Heart left ventricle (tissue), 16 donors: ENCODE data around the gene IBTK. TPM values are rescaled to one million over a fixed set of nuclear protein-coding genes. Genes with fewer than 3 reads are reported as not detected.

Source experiments
- ATAC-seq, 4 donors: fragments of 200-7000 bp; cut with Tn5 transposase; one replicate each; pipeline ENCODE4 v1.9.1; 2020 to 2022; ENCODE audit warnings: moderate library complexity in 4 of 4, mild to moderate bottlenecking in 3 of 4, moderate number of reproducible peaks in 1 of 4
- DNase-seq, 5 donors: peaks; one replicate each; pipeline ENCODE4 v3.0.0-alpha.2; 2020
- H3K27ac ChIP-seq, 12 donors: fragments of 200-600 bp; sonication (generic) in 4 of 12; one replicate each; pipeline versions ENCODE4 v1.5.0 to v1.8.0; 2016 to 2022; ENCODE audit warnings: mild to moderate bottlenecking in 2 of 12
- H3K27me3 ChIP-seq, 9 donors: fragments of 200-600 bp; sonication (generic) in 2 of 9; one replicate each; pipeline versions ENCODE4 v1.5.1 to v1.8.0; 2016 to 2022; ENCODE audit warnings: mild to moderate bottlenecking in 3 of 9
- H3K36me3 ChIP-seq, 9 donors: fragments of 200-600 bp; sonication (generic) in 2 of 9; one replicate each; pipeline versions ENCODE4 v1.5.0 to v1.8.0; 2018 to 2022; ENCODE audit warnings: mild to moderate bottlenecking in 2 of 9
- H3K4me1 ChIP-seq, 12 donors: fragments of 200-600 bp; sonication (generic) in 4 of 12; one replicate each; pipeline versions ENCODE4 v1.5.0 to v1.8.0; 2016 to 2022; ENCODE audit warnings: mild to moderate bottlenecking in 3 of 12
- H3K4me3 ChIP-seq, 12 donors: fragments of 200-600 bp; sonication (generic) in 4 of 12; one replicate each; pipeline versions ENCODE4 v1.5.0 to v1.8.0; 2017 to 2022; ENCODE audit warnings: mild to moderate bottlenecking in 9 of 12, moderate library complexity in 4 of 12
- H3K9me3 ChIP-seq, 12 donors: fragments of 200-600 bp; sonication (generic) in 4 of 12; one replicate each; pipeline versions ENCODE4 v1.5.0 to v1.8.0; 2016 to 2022; ENCODE audit warnings: mild to moderate bottlenecking in 1 of 12
- POLR2A ChIP-seq, 2 donors: fragments of 450-650 bp; IDR thresholded peaks; one replicate each; pipeline ENCODE4 v1.6.1; 2017; ENCODE audit warnings: antibody characterized with exemption in 2 of 2, mild to moderate bottlenecking in 2 of 2, moderate library complexity in 2 of 2
- WGBS, 4 donors: extraction: QIAGEN DNeasy Blood & Tissue Kit in 2 of 4; methylation state at CpG; one replicate each; pipeline versions ENCODE4 v1.1.5 to v1.1.7; 2013 to 2018; 5-methylcytosine and 5-hydroxymethylcytosine counted together
- intact Hi-C, 10 donors: fragments of 100-400 bp; cut with DNase I; formaldehyde crosslinking; loops; one replicate each; pipeline versions ENCODE4 v1.11.1 to v1.14.2; 2022
- polyA plus RNA-seq, 2 donors: library from polyadenylated mRNA; stranded (reverse); fragments of 200-250 nt; gene quantifications; one replicate each; pipeline ENCODE4 v1.2.3, GENCODE V29; 2013
- total RNA-seq, 9 donors: library from RNA; depleted of rRNA in 2 of 9; stranded (reverse); fragments of >200 nt in 2 of 9; fragmentation: NEBNext Ultra II Directional in 3 of 9; extraction: Animal tissue kit (Norgen Biotek cat#: 25700) in 3 of 9; gene quantifications; one replicate each; pipeline versions ENCODE4 v1.1.0 to v1.2.4, GENCODE V29; 2016 to 2023
- TF ChIP-seq, protein P1 (sequence below), 12 donors: fragments of 200-600 bp; sonication (generic) in 4 of 12; IDR thresholded peaks; one replicate each; pipeline versions ENCODE4 v1.5.0 to v1.8.0; 2018 to 2022; ENCODE audit warnings: antibody characterized with exemption in 12 of 12, mild to moderate bottlenecking in 5 of 12
- donor health status: ischemic (EF 13 %, LVEDD 7.1; RV severe dilation, severe dysfunction).
- donor health status: healthy with polysubstance abuse.
- donor health status: DM: no; HTN: yes; CAD: no.
- donor health status: DM: no; HTN: no; CAD: no.
- donor health status: ischemic (EF 25% LVEDD 6.9; RV normal size, moderate dysfunction).
- donor health status: ischemic (EF 25% LVEDD 5.7; RV mildly dilated, moderate dysfunction).
- donor health status: healthy.
- donor health status: DM: yes; HTN: yes; CAD: no.
- donor health status: ischemic (EF 35%, LVEDD 5.7; RV mildly dilated, moderate dysfunction).
- donor health status: nonischemic (EF 11% LVEDD 7.7; RV severe dilation, severe dysfunction).
- donor health status: DM: yes; HTN: yes; CAD: no.
- donor health status: PGD.
- donor health status: ischemic (EF 29% LVEDD 5.4; RV normal size, mild dysfunction).
- donor health status: nonischemic (EF 23%, LVEDD 6.1; RV moderate dilation, normal function).

The IBTK gene
- total and polyA plus RNA-seq, 11 donors, result 19.4 to 39.2 (median 28.7) TPM

DNA sequence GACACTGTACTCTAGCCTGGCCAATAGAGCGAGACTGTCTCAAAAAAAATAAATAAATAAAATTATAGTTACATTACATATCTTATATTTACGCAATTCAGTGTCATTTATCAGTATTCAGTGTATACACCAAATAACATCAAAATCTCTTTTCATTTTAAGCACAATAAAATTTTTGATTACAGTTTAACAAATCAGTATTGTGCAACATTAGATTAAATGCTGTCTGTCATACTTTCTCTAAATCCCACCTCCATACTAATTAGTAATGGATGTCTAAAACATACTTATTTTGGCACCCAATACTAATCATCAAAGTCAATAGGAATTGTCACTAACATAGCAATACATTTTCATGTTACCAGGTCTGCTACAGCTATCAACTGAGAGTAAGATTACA is 27.4 kb downstream of the IBTK start:
- H3K4me3 ChIP-seq, result no peak overlapping the region
- no peaks in the 10 kb centered on the region for H3K9me3 ChIP-seq
- H3K36me3 ChIP-seq, result peaks cover 3 to 98% (median 94%) of the 10 kb centered on the region in 9 donors
- H3K27ac ChIP-seq, result no peak overlapping the region
- H3K4me1 ChIP-seq, result peaks cover 0 to 4% (median 0%) of the 10 kb centered on the region in 12 donors
- WGBS, 4 donors, result 98 to 99% (median 98%) methylated on average over 2 of the region's 2 CpGs
- DNase-seq, result no peak
- intact Hi-C loops, result no loop called here
- TF ChIP-seq POLR2A (IDR thresholded peaks at IDR 0.05), result no peak
- TF ChIP-seq, protein P1, sequence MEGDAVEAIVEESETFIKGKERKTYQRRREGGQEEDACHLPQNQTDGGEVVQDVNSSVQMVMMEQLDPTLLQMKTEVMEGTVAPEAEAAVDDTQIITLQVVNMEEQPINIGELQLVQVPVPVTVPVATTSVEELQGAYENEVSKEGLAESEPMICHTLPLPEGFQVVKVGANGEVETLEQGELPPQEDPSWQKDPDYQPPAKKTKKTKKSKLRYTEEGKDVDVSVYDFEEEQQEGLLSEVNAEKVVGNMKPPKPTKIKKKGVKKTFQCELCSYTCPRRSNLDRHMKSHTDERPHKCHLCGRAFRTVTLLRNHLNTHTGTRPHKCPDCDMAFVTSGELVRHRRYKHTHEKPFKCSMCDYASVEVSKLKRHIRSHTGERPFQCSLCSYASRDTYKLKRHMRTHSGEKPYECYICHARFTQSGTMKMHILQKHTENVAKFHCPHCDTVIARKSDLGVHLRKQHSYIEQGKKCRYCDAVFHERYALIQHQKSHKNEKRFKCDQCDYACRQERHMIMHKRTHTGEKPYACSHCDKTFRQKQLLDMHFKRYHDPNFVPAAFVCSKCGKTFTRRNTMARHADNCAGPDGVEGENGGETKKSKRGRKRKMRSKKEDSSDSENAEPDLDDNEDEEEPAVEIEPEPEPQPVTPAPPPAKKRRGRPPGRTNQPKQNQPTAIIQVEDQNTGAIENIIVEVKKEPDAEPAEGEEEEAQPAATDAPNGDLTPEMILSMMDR (IDR thresholded peaks at IDR 0.05), result no peak
- no peak for ATAC-seq
- H3K27me3 ChIP-seq, result no peaks in the 10 kb centered on the region

DNA sequence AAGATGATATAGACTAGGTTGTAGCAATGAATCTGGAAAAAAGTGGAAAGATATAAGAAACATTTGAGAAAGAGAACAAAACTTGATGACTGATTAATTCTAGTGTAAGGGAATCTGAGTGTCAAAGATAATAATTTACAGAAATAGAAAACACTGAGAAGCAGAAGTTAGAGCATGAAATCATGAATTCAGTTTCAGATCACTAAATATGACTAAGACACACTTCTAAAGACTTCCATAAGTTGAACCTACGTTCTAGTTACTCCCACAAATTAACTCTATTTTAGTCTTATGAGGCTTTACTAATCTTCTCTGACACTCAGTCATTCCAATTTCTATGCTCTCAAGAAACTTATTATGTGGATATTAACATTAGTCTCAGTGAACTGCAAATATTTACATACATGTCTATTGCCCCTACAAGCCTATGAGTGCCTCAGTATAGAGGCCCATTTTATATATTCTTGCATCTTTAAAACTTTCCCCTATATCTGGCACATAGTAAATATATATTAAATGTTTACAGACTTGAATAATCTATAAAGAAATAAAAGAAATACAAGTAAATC is 30.4 kb downstream of the IBTK start:
- Histone ChIP-seq H3K4me3 (no peak overlapping the region), H3K4me1 (peaks cover 0 to 4% (median 0%) of the 10 kb centered on the region in 12 donors), H3K36me3 (peaks cover 3 to 98% (median 92%) of the 10 kb centered on the region in 9 donors), H3K27me3 (no peaks in the 10 kb centered on the region), H3K9me3 (no peaks in the 10 kb centered on the region), H3K27ac (peak overlapping the region in 1 of 12 donors; percentile 27)
- 61 to 75% (median 69%) methylated on average over 1 of the region's 1 CpG for WGBS, 4 donors
- ATAC-seq (no peak), DNase-seq (no peak)
- TF ChIP-seq, protein P1 (IDR thresholded peaks at IDR 0.05), result no peak
- no peak for TF ChIP-seq POLR2A (IDR thresholded peaks at IDR 0.05)
- intact Hi-C loops, result no loop called here

- WGBS, 4 donors, result 54 to 63% (median 58%) methylated on average over 2 of the region's 2 CpGs
- peaks cover 3 to 98% (median 92%) of the 10 kb centered on the region in 9 donors for H3K36me3 ChIP-seq
- no peak for DNase-seq
- intact Hi-C loops, result no loop called here
- no peaks in the 10 kb centered on the region for H3K9me3 ChIP-seq
- peak overlapping the region in 1 of 12 donors; percentile 27 for H3K27ac ChIP-seq
- peaks cover 0 to 4% (median 0%) of the 10 kb centered on the region in 12 donors for H3K4me1 ChIP-seq
- no peaks in the 10 kb centered on the region for H3K27me3 ChIP-seq
- no peak for ATAC-seq
- no peak for TF ChIP-seq POLR2A (IDR thresholded peaks at IDR 0.05)
- TF ChIP-seq, protein P1 (IDR thresholded peaks at IDR 0.05), result no peak
- H3K4me3 ChIP-seq, result no peak overlapping the region
Measured at GRCh38 chr6:82216549-82216948, 31.0 kb downstream of the IBTK start.

GRCh38 chr6:82211326-82211725 is 36.2 kb downstream of the IBTK start:
- TF ChIP-seq, protein P1 (IDR thresholded peaks at IDR 0.05), result no peak
- WGBS, 4 donors, result 92 to 99% (median 96%) methylated on average over 2 of the region's 2 CpGs
- H3K9me3 ChIP-seq, result peaks cover 0 to 2% (median 0%) of the 10 kb centered on the region in 12 donors
- H3K36me3 ChIP-seq, result peaks cover 0 to 90% (median 85%) of the 10 kb centered on the region in 9 donors
- no peak for ATAC-seq
- H3K4me3 ChIP-seq, result no peak overlapping the region
- no peak overlapping the region for H3K27ac ChIP-seq
- DNase-seq, result no peak
- intact Hi-C loops, result no loop called here
- no peaks in the 10 kb centered on the region for H3K27me3 ChIP-seq
- peaks cover 0 to 12% (median 3%) of the 10 kb centered on the region in 12 donors for H3K4me1 ChIP-seq
